NCI-H2171 treated with DMSO at 0.1 percent for 48 hours (cell line): ENCODE measurements around the gene MRPL14.

Experiments used
- DNase-seq: peaks from one replicate; lab custom pipeline; 2025; lab: John Stamatoyannopoulos, UW

Gene MRPL14

GRCh38 chr6:44064948-44065272 lies 62.3 kb downstream of the MRPL14 start:
- DNase-seq = no peak

- DNase-seq = no peak
These were observed 62.9 kb downstream of the MRPL14 start for GRCh38 chr6:44064089-44064947.

GRCh38 chr6:44063561-44064059 lies 63.6 kb downstream of the MRPL14 start:
- DNase-seq = no peak
